GM06990 (cell line): ENCODE data around the gene TRIM59.

ENCODE experiments used
- DNase-seq: peaks from one replicate; pipeline ENCODE4 v3.0.0-alpha.2; 2011; ENCODE audit not compliant: insufficient read length; ENCODE audit errors: extremely low read depth
- H3K27me3 ChIP-seq: replicated peaks from 2 replicates; pipeline ENCODE4 v1.6.0; 2011; ENCODE audit warnings: low read length; ENCODE audit not compliant: control insufficient read depth, insufficient read depth
- H3K36me3 ChIP-seq: 2 replicates; pipeline ENCODE4 v1.5.1; 2011; ENCODE audit warnings: low read length; ENCODE audit not compliant: control insufficient read depth, insufficient read depth
- H3K4me3 ChIP-seq: replicated peaks from 2 replicates; pipeline ENCODE4 v1.5.1; 2011; ENCODE audit warnings: low read depth, mild to moderate bottlenecking, control low read depth, low read length
- TF ChIP-seq, protein P1 (sequence below): IDR thresholded peaks from 2 replicates; pipeline ENCODE4 v1.5.1; 2011; ENCODE audit warnings: low read length, control low read depth, mild to moderate bottlenecking, inconsistent platforms; ENCODE audit not compliant: insufficient read depth, poor library complexity, severe bottlenecking

Gene TRIM59

DNA sequence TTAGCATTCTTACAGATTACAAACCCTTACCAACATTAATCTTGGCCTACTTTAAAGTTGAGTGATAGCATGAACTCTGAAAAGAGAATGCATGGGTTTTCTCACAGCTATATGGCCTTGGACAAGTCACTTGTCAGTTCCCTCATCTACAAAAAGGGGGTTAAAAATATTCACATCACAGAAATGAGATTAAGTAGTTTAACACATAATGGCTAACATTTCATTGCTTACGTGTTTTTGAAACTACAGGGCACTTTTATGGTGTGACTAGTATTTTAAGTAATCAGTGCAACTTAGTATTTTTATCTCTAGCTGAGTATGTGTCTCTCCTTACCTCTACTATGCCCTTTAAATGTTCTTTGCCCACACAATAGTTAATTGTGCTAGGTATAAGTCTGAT is 13.8 kb downstream of the TRIM59 start:
- TF ChIP-seq, protein P1, sequence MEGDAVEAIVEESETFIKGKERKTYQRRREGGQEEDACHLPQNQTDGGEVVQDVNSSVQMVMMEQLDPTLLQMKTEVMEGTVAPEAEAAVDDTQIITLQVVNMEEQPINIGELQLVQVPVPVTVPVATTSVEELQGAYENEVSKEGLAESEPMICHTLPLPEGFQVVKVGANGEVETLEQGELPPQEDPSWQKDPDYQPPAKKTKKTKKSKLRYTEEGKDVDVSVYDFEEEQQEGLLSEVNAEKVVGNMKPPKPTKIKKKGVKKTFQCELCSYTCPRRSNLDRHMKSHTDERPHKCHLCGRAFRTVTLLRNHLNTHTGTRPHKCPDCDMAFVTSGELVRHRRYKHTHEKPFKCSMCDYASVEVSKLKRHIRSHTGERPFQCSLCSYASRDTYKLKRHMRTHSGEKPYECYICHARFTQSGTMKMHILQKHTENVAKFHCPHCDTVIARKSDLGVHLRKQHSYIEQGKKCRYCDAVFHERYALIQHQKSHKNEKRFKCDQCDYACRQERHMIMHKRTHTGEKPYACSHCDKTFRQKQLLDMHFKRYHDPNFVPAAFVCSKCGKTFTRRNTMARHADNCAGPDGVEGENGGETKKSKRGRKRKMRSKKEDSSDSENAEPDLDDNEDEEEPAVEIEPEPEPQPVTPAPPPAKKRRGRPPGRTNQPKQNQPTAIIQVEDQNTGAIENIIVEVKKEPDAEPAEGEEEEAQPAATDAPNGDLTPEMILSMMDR, result no peak
- H3K27me3 ChIP-seq, result no peaks in the 10 kb centered on the region
- no peak overlapping the region for H3K4me3 ChIP-seq
- peaks cover 5% of the 10 kb centered on the region for H3K36me3 ChIP-seq
- no peak for DNase-seq

DNA sequence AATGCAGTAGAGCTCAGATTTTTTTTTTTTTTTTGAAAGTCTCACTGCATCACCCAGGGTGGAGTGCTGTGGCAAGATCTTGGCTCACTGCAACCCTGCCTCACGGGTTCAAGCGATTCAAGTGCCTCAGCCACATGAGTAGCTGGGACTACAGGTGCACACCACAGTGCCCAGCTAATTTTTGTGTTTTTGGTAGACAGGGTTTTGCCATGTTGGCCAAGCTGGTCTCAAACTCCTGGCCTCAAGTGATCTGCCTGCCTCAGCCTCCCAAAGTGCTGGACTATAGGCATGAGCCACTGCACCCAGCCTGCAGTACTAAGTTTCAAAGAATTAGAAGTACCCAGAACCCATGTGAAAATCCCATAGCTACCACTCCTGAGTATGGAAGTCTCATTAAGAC is 14.5 kb downstream of the TRIM59 start:
- DNase-seq, result no peak
- no peaks in the 10 kb centered on the region for H3K27me3 ChIP-seq
- peaks cover 5% of the 10 kb centered on the region for H3K36me3 ChIP-seq
- TF ChIP-seq, protein P1, result no peak
- H3K4me3 ChIP-seq, result no peak overlapping the region

DNA sequence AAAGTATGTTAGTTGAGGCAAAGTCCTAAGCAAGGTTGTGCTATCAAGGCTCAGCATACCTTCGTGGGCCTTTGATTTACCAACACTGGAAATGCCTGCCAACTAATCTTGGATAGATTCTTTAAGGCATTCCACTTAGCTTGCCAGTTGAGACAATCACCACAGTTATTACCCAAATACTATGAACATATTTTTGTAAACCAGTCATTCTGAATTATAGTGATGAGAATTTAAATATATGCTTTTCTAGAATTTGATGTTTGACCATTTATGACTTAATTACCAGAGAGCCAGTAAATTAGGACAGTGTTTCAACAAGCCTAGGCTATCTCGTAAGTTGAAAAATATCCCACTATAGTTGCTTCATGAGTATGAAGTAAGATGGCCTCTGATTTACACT is 15.5 kb downstream of the TRIM59 start:
- TF ChIP-seq, protein P1, result no peak
- Histone ChIP-seq H3K27me3 (no peaks in the 10 kb centered on the region), H3K36me3 (peaks cover 7% of the 10 kb centered on the region), H3K4me3 (no peak overlapping the region)
- DNase-seq, result no peak

DNA sequence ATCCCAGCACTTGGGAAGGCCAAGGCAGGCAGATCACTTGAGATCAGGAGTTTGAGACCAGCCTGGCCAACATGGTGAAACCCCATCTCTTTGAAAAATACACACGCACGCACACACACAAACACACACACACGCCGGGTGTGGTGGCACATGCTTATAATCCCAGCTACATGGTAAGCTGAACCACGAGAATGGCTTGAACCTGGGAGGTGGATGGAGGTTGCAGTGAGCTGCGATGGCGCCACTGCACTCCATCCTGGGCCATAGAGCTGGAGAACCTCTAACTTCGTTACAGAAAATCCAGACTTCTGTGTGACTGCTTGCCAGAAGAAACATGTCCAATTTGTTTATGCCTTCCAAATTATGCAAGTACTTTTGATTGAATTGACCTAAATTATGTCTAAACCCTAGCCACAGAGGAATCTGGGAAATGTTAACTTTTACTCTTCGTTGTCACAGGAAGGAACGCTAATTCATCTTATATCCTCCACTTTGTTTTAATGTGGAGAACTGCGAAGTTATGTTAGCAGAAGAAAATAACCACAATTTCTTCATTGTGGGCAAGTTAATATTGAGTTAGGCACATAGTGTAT is 21.7 kb downstream of the TRIM59 start:
- TF ChIP-seq, protein P1, result no peak
- Histone ChIP-seq H3K4me3 (no peak overlapping the region), H3K36me3 (peaks cover 13% of the 10 kb centered on the region), H3K27me3 (no peaks in the 10 kb centered on the region)
- no peak for DNase-seq

DNA sequence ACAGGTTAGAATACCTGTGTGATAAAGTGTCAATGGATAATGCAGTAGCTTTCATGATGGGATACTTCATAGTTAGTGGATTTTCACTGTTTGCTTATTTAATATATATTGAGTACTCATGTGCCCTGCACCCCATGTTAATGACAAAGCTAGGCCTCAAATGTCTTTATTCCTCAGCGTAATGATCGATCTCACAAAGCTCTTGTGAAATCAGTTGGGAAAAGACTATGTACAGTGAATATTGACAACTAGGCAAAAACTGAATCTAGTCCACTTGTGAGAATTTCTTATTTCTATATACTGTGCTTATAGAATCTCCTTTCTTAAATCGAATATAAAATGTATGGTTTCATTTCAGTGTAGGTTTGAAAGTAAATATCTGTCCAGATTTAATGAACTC is 32.3 kb downstream of the TRIM59 start:
- Histone ChIP-seq H3K27me3 (no peaks in the 10 kb centered on the region), H3K4me3 (no peak overlapping the region), H3K36me3 (peaks cover 11% of the 10 kb centered on the region)
- DNase-seq, result no peak
- TF ChIP-seq, protein P1, result no peak

DNA sequence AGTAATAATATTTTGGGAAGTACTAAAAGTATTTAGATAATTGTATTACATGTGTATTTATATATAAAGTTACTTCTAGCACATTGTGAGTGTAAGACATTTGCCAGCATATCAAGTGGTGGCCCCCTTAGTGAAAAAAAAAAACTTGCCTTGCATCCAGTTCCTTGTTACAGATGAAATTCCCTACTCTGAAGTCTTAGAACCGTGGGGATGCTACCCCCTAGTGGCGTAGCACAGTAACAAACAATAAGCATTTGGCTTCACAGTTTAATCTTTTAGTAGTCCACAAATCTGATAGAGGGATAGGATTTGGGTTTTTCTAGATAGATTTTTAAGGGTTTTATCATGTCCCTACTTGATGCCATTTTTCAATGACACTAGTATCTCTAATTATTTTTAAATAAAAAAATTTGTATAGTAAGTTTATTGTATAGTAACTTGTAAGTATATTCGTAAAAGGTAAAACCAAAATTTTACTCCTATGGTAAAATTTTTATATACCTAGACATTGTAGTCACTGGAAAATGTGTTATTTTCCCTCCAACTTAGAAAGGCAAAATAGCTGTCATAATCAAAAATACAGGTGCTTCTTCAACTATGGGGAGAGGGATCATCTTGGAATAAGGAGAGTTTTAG is 35.9 kb downstream of the TRIM59 start:
- Histone ChIP-seq H3K36me3 (peaks cover 7% of the 10 kb centered on the region), H3K4me3 (no peak overlapping the region), H3K27me3 (no peaks in the 10 kb centered on the region)
- TF ChIP-seq, protein P1, result peak; percentile 78
- DNase-seq, result peak; percentile 24
